ENCODE data around the gene BTBD8.
A peak's percentile ranks its signal among the peaks of the same experiment; 100 is the strongest.

Gene BTBD8

GRCh38 chr1:92037400-92037799, 42.7 kb upstream of the BTBD8 start:
- H3K4me3 ChIP-seq (ENCODE audit: low read length, poor library complexity, severe bottlenecking) = no peak overlapping the region
- H3K4me1 ChIP-seq (ENCODE audit: insufficient read depth, low read length, poor library complexity, severe bottlenecking) = peaks cover 4% of the 10 kb centered on the region
- H3K9me2 ChIP-seq (replicated peaks; ENCODE audit: low read depth, low read length) = no peaks in the 10 kb centered on the region
- TF ChIP-seq EZH2phosphoT487 (IDR thresholded peaks at IDR 0.05; ENCODE audit: borderline replicate concordance) = no peak
- TF ChIP-seq CTCF (conservative IDR thresholded peaks at IDR 0.05; ENCODE audit: low read length) = no peak
- no peaks in the 10 kb centered on the region for H3K27me3 ChIP-seq (ENCODE audit: insufficient read depth, low read length, poor library complexity, severe bottlenecking)
- no peaks in the 10 kb centered on the region for H4K20me1 ChIP-seq (ENCODE audit: insufficient read depth, low read length, poor library complexity, severe bottlenecking)
- no peaks in the 10 kb centered on the region for H3F3A ChIP-seq (ENCODE audit: low read depth)
- H3K9me3 ChIP-seq (ENCODE audit: insufficient read depth, low read depth, low read length) = no peaks in the 10 kb centered on the region
- no peaks in the 10 kb centered on the region for H3K36me3 ChIP-seq (ENCODE audit: insufficient read depth, low read length)
- no peaks in the 10 kb centered on the region for H3K79me2 ChIP-seq (ENCODE audit: insufficient read depth, low read length)
- H3K4me2 ChIP-seq (ENCODE audit: low read depth, low read length, poor library complexity, severe bottlenecking) = no peak overlapping the region
- H3K9ac ChIP-seq (ENCODE audit: low read depth, low read length, poor library complexity, severe bottlenecking) = no peak overlapping the region
- H2AFZ ChIP-seq (ENCODE audit: low read length) = 0 out of 2 replicates have a peak overlapping the region, but pooled peaks have one; percentile 11

DNA sequence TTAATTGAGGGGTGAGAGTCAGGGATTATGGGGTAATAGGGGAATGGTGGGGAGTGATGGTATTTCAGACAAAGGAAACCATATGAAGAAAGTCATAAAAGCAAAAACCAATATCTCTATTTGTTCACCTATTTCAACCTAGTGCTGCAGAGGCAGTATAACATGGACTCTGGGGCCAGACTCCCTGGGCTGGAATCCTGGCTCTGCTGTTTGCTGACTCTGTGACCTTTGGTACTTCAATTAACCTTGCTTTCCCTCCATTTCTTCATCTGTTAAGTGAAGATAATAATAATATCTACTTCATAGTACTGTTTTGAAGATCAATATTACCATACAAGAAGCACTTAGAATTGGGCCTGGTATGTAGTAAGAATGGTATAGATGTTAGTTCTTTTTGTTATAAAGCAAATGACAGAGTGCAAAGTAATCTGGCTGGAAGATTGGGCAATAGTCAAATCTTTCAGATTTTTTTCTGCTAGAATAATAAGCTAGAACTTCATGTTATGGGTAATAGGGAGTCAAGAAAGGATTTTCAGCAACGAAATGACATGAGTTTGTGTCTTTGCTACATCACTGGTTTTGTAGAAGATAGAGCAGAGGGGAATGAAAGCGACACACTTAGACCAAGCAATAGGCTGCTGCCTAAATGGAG, 41.3 kb upstream of the BTBD8 start:
- no peaks in the 10 kb centered on the region for H4K20me1 ChIP-seq (ENCODE audit: insufficient read depth, low read length, poor library complexity, severe bottlenecking)
- H3K9me2 ChIP-seq (replicated peaks; ENCODE audit: low read depth, low read length) = no peaks in the 10 kb centered on the region
- no peaks in the 10 kb centered on the region for H3F3A ChIP-seq (ENCODE audit: low read depth)
- H3K9ac ChIP-seq (ENCODE audit: low read depth, low read length, poor library complexity, severe bottlenecking) = no peak overlapping the region
- TF ChIP-seq EZH2phosphoT487 (IDR thresholded peaks at IDR 0.05; ENCODE audit: borderline replicate concordance) (no peak), CTCF (conservative IDR thresholded peaks at IDR 0.05; ENCODE audit: low read length) (no peak)
- no peak overlapping the region for H2AFZ ChIP-seq (ENCODE audit: low read length)
- no peaks in the 10 kb centered on the region for H3K9me3 ChIP-seq (ENCODE audit: insufficient read depth, low read depth, low read length)
- H3K27me3 ChIP-seq (ENCODE audit: insufficient read depth, low read length, poor library complexity, severe bottlenecking) = no peaks in the 10 kb centered on the region
- no peak overlapping the region for H3K4me2 ChIP-seq (ENCODE audit: low read depth, low read length, poor library complexity, severe bottlenecking)
- no peaks in the 10 kb centered on the region for H3K79me2 ChIP-seq (ENCODE audit: insufficient read depth, low read length)
- no peak overlapping the region for H3K4me3 ChIP-seq (ENCODE audit: low read length, poor library complexity, severe bottlenecking)
- no peaks in the 10 kb centered on the region for H3K36me3 ChIP-seq (ENCODE audit: insufficient read depth, low read length)
- peaks cover 4% of the 10 kb centered on the region for H3K4me1 ChIP-seq (ENCODE audit: insufficient read depth, low read length, poor library complexity, severe bottlenecking)

GRCh38 chr1:92040971-92041370, 39.2 kb upstream of the BTBD8 start:
- H3K36me3 ChIP-seq (ENCODE audit: insufficient read depth, low read length) = no peaks in the 10 kb centered on the region
- no peak overlapping the region for H3K9ac ChIP-seq (ENCODE audit: low read depth, low read length, poor library complexity, severe bottlenecking)
- H3K4me3 ChIP-seq (ENCODE audit: low read length, poor library complexity, severe bottlenecking) = no peak overlapping the region
- no peaks in the 10 kb centered on the region for H3K27me3 ChIP-seq (ENCODE audit: insufficient read depth, low read length, poor library complexity, severe bottlenecking)
- no peak overlapping the region for H2AFZ ChIP-seq (ENCODE audit: low read length)
- H3K9me3 ChIP-seq (ENCODE audit: insufficient read depth, low read depth, low read length) = no peaks in the 10 kb centered on the region
- no peak for TF ChIP-seq EZH2phosphoT487 (IDR thresholded peaks at IDR 0.05; ENCODE audit: borderline replicate concordance)
- TF ChIP-seq CTCF (conservative IDR thresholded peaks at IDR 0.05; ENCODE audit: low read length) = no peak
- H3K4me1 ChIP-seq (ENCODE audit: insufficient read depth, low read length, poor library complexity, severe bottlenecking) = peaks cover 4% of the 10 kb centered on the region
- no peak overlapping the region for H3K4me2 ChIP-seq (ENCODE audit: low read depth, low read length, poor library complexity, severe bottlenecking)
- no peaks in the 10 kb centered on the region for H3F3A ChIP-seq (ENCODE audit: low read depth)
- H4K20me1 ChIP-seq (ENCODE audit: insufficient read depth, low read length, poor library complexity, severe bottlenecking) = no peaks in the 10 kb centered on the region
- no peaks in the 10 kb centered on the region for H3K9me2 ChIP-seq (replicated peaks; ENCODE audit: low read depth, low read length)
- H3K79me2 ChIP-seq (ENCODE audit: insufficient read depth, low read length) = no peaks in the 10 kb centered on the region

Measured in Loucy (cell line).